NCI-H2196 (cell line): Measurements from ENCODE around the gene SLC25A31.
A peak's percentile ranks its signal among the peaks of the same experiment; 100 is the strongest.

Source experiments
- DNase-seq: peaks from one replicate; lab custom pipeline; 2025; ENCODE audit not compliant: unreplicated experiment; lab: John Stamatoyannopoulos, UW

SLC25A31 gene

GRCh38 chr4:127776620-127777019 is 46.4 kb downstream of the SLC25A31 start:
- no peak for DNase-seq

- DNase-seq, result no peak
Measured at GRCh38 chr4:127777487-127777886, 47.3 kb downstream of the SLC25A31 start.

GRCh38 chr4:127778102-127778501 is 47.9 kb downstream of the SLC25A31 start:
- DNase-seq, result no peak

GRCh38 chr4:127780598-127780997 is 50.4 kb downstream of the SLC25A31 start:
- no peak for DNase-seq

- peak; percentile 40 for DNase-seq
Measured at GRCh38 chr4:127781300-127782024, 51.3 kb downstream of the SLC25A31 start.

GRCh38 chr4:127782025-127782274 is 51.8 kb downstream of the SLC25A31 start:
- peak; percentile 72 for DNase-seq

GRCh38 chr4:127782275-127783025 is 52.2 kb downstream of the SLC25A31 start, which contains the start of gene HSPA4L:
Gene HSPA4L (plus strand): TSS chr4:127782322. CDS start chr4:127782551, 229 bp downstream.
- DNase-seq, result peak; percentile 36

- DNase-seq, result peak; percentile 3
Measured at GRCh38 chr4:127783026-127783769, 53.0 kb downstream of the SLC25A31 start.

GRCh38 chr4:127783955-127784770 is 54.0 kb downstream of the SLC25A31 start:
- DNase-seq, result no peak

- DNase-seq, result no peak
Measured at GRCh38 chr4:127788517-127788916, 58.3 kb downstream of the SLC25A31 start.

- no peak for DNase-seq
Measured at GRCh38 chr4:127791391-127791790, 61.2 kb downstream of the SLC25A31 start.

GRCh38 chr4:127793528-127793927 is 63.3 kb downstream of the SLC25A31 start:
- no peak for DNase-seq

- no peak for DNase-seq
Measured at GRCh38 chr4:127799711-127800110, 69.5 kb downstream of the SLC25A31 start.

- no peak for DNase-seq
Measured at GRCh38 chr4:127809173-127809800, 79.1 kb downstream of the SLC25A31 start.

- DNase-seq, result no peak
Measured at GRCh38 chr4:127810551-127810950, 80.4 kb downstream of the SLC25A31 start.

GRCh38 chr4:127822430-127822829 is 92.2 kb downstream of the SLC25A31 start:
- DNase-seq, result no peak
